H1 (cell line): ENCODE measurements around the gene AK5. TPM values are rescaled to one million over a fixed set of nuclear protein-coding genes. Genes with fewer than 3 reads are reported as not detected.
A peak's percentile ranks its signal among the peaks of the same experiment; 100 is the strongest.

Experiments used
- CTCF ChIA-PET: fragments of 300-600 bp; sonication (Branson Sonifier 250); formaldehyde crosslinking; loops from one replicate; lab custom pipeline; 2021; ENCODE audit not compliant: partially characterized antibody; lab: Charles Lee
- POLR2A ChIA-PET: fragments of 300-600 bp; sonication (Branson Sonifier 250); formaldehyde crosslinking; loops from one replicate; lab custom pipeline; 2021; ENCODE audit warnings: inconsistent platforms; ENCODE audit not compliant: partially characterized antibody; lab: Charles Lee
- DNase-seq, 2 experiments: peaks; one replicate each; pipeline versions ENCODE4 v3.0.0 to v3.0.0-alpha.2; 2010 to 2022; ENCODE audit warnings: low spot score in 2 of 2, low read depth in 1 of 2, mixed read lengths in 1 of 2
- FAIRE-seq: peaks from 2 replicates; lab custom pipeline; 2011; peaks lifted over from hg19 to GRCh38; lab: Jason Lieb, UNC
- H2AFZ ChIP-seq: 2 replicates; pipeline ENCODE4 v1.8.1; 2012; ENCODE audit warnings: low read length, inconsistent platforms
- H2AK5ac ChIP-seq: 2 replicates; pipeline ENCODE4 v1.6.1; 2013; ENCODE audit warnings: low read depth, low read length
- H2BK120ac ChIP-seq: replicated peaks from 2 replicates; pipeline ENCODE3; 2013; ENCODE audit warnings: low read depth, low read length, inconsistent platforms
- H2BK12ac ChIP-seq: 2 replicates; pipeline ENCODE4 v1.6.1; 2013; ENCODE audit warnings: low read depth, low read length
- H2BK15ac ChIP-seq: 2 replicates; pipeline ENCODE4 v1.6.1; 2013; ENCODE audit warnings: low read length
- H2BK20ac ChIP-seq: 2 replicates; pipeline ENCODE4 v1.6.1; 2013; ENCODE audit warnings: low read length
- H2BK5ac ChIP-seq: 2 replicates; pipeline ENCODE4 v1.6.1; 2013; ENCODE audit warnings: low read depth, low read length
- H3K14ac ChIP-seq: 2 replicates; pipeline ENCODE4 v1.6.1; 2013; ENCODE audit warnings: inconsistent platforms; ENCODE audit not compliant: insufficient read length
- H3K18ac ChIP-seq: 2 replicates; pipeline ENCODE4 v1.6.1; 2013; ENCODE audit warnings: low read length; ENCODE audit errors: extremely low read depth
- H3K23ac ChIP-seq: 2 replicates; pipeline ENCODE4 v1.6.1; 2013; ENCODE audit warnings: inconsistent platforms; ENCODE audit not compliant: insufficient read length
- H3K23me2 ChIP-seq: 2 replicates; pipeline ENCODE4 v1.6.1; 2013; ENCODE audit warnings: low read depth, low read length
- H3K27ac ChIP-seq: 2 replicates; pipeline ENCODE4 v1.6.1; 2011; ENCODE audit warnings: low read depth, low read length, inconsistent platforms
- H3K27me3 ChIP-seq, 4 experiments: replicated peaks in 1 of 4; 1 replicate in 1 of 4; 2 replicates in 3 of 4; pipeline versions ENCODE4 v1.6.1 to v1.8.1; 2011 to 2013; ENCODE audit warnings: low read length in 3 of 4, mild to moderate bottlenecking in 3 of 4, inconsistent platforms in 2 of 4, mixed read lengths in 2 of 4, moderate library complexity in 1 of 4; ENCODE audit not compliant: control insufficient read depth in 3 of 4, insufficient read depth in 3 of 4; ENCODE audit errors: extremely low read depth in 1 of 4
- H3K36me3 ChIP-seq, 4 experiments: 2 replicates each; pipeline versions ENCODE4 v1.6.1 to v1.8.1; 2011 to 2013; ENCODE audit warnings: mild to moderate bottlenecking in 4 of 4, low read length in 3 of 4, moderate library complexity in 2 of 4, control low read depth in 1 of 4, inconsistent platforms in 1 of 4; ENCODE audit not compliant: insufficient read depth in 4 of 4, control insufficient read depth in 2 of 4
- H3K4ac ChIP-seq: replicated peaks from 2 replicates; pipeline ENCODE3; 2013; ENCODE audit warnings: low read length, low read depth, mixed read lengths, inconsistent platforms; ENCODE audit not compliant: insufficient read length
- H3K4me1 ChIP-seq, 4 experiments: replicated peaks in 1 of 4; 1 replicate in 1 of 4; 2 replicates in 3 of 4; pipeline versions ENCODE4 v1.6.1 to v1.8.1; 2011 to 2013; ENCODE audit warnings: low read length in 3 of 4, inconsistent platforms in 2 of 4, mixed read lengths in 1 of 4; ENCODE audit not compliant: insufficient read depth in 4 of 4, control insufficient read depth in 3 of 4
- H3K4me2 ChIP-seq, 2 experiments: 2 replicates each; pipeline versions ENCODE4 v1.6.1 to v1.8.1; 2011 to 2013; ENCODE audit warnings: low read depth in 2 of 2, low read length in 2 of 2, control low read depth in 1 of 2, inconsistent platforms in 1 of 2, mild to moderate bottlenecking in 1 of 2; ENCODE audit not compliant: insufficient read depth in 1 of 2
- H3K4me3 ChIP-seq, 4 experiments: fragments of 200-600, 300-600 bp in 1 of 4; sonication (generic), shearing (Covaris generic), sonication (Bioruptor Twin) in 1 of 4; 2 replicates each; pipeline versions ENCODE4 v1.5.1 to v1.8.1; 2011 to 2016; ENCODE audit warnings: low read length in 4 of 4, low read depth in 3 of 4, control low read depth in 2 of 4, inconsistent platforms in 2 of 4, mild to moderate bottlenecking in 2 of 4, mixed read lengths in 1 of 4, moderate library complexity in 1 of 4; ENCODE audit not compliant: insufficient read depth in 2 of 4; ENCODE audit errors: extremely low read depth in 1 of 4
- H3K56ac ChIP-seq: replicated peaks from 2 replicates; pipeline ENCODE3; 2013; ENCODE audit warnings: low read depth, mild to moderate bottlenecking, mixed read lengths, low read length, inconsistent platforms; ENCODE audit not compliant: insufficient read length
- H3K79me1 ChIP-seq: 2 replicates; pipeline ENCODE4 v1.6.1; 2013; ENCODE audit warnings: low read depth, low read length, control low read depth
- H3K79me2 ChIP-seq, 2 experiments: 2 replicates each; pipeline versions ENCODE4 v1.6.1 to v1.8.1; 2012 to 2013; ENCODE audit warnings: low read length in 2 of 2, mild to moderate bottlenecking in 2 of 2, inconsistent platforms in 1 of 2; ENCODE audit not compliant: insufficient read depth in 2 of 2, control insufficient read depth in 1 of 2
- H3K9ac ChIP-seq, 4 experiments: replicated peaks in 1 of 4; 1 replicate in 1 of 4; 2 replicates in 3 of 4; pipeline versions ENCODE4 v1.6.1 to v1.8.1; 2011 to 2013; ENCODE audit warnings: low read depth in 3 of 4, low read length in 3 of 4, control low read depth in 2 of 4, mild to moderate bottlenecking in 2 of 4, moderate library complexity in 2 of 4, inconsistent platforms in 1 of 4; ENCODE audit errors: extremely low read depth in 1 of 4
- H3K9me3 ChIP-seq, 2 experiments: 2 replicates each; pipeline versions ENCODE4 v1.6.1 to v1.8.1; 2012 to 2013; ENCODE audit warnings: mild to moderate bottlenecking in 2 of 2, moderate library complexity in 2 of 2, control low read depth in 1 of 2, inconsistent platforms in 1 of 2, low read depth in 1 of 2, low read length in 1 of 2, mixed read lengths in 1 of 2; ENCODE audit not compliant: insufficient read depth in 2 of 2
- H4K20me1 ChIP-seq, 2 experiments: replicated peaks in 1 of 2; 2 replicates each; pipeline versions ENCODE3 to v1.8.1; 2011 to 2013; ENCODE audit warnings: inconsistent platforms in 2 of 2, low read length in 2 of 2, mild to moderate bottlenecking in 1 of 2; ENCODE audit not compliant: insufficient read depth in 2 of 2, control insufficient read depth in 1 of 2
- H4K5ac ChIP-seq: 2 replicates; pipeline ENCODE4 v1.6.1; 2013; ENCODE audit warnings: low read length, low read depth, mixed read lengths, inconsistent platforms; ENCODE audit not compliant: insufficient read length
- H4K8ac ChIP-seq: 2 replicates; pipeline ENCODE4 v1.8.0; 2013; ENCODE audit warnings: mild to moderate bottlenecking, moderate library complexity, low read length, inconsistent platforms; ENCODE audit not compliant: insufficient read depth; ENCODE audit errors: extremely low read depth
- H4K91ac ChIP-seq: replicated peaks from 2 replicates; pipeline ENCODE3; 2013; ENCODE audit warnings: low read length, mixed read lengths, inconsistent platforms; ENCODE audit not compliant: insufficient read length
- CREB1 ChIP-seq: IDR thresholded peaks from 2 replicates; pipeline ENCODE4 v1.6.1; 2012; ENCODE audit warnings: inconsistent platforms
- GABPA ChIP-seq: IDR thresholded peaks from 2 replicates; pipeline ENCODE4 v1.6.1; 2011; ENCODE audit warnings: mild to moderate bottlenecking, low read length, moderate library complexity, borderline replicate concordance; ENCODE audit not compliant: insufficient read depth
- HDAC2 ChIP-seq, 2 experiments: fragments of 300-600 bp in 1 of 2; sonication (generic) in 1 of 2; IDR thresholded peaks; 2 replicates each; pipeline ENCODE4 v1.6.1; 2011 to 2012; ENCODE audit warnings: low read depth in 2 of 2, low read length in 2 of 2, mild to moderate bottlenecking in 2 of 2, moderate library complexity in 2 of 2, borderline replicate concordance in 1 of 2, inconsistent platforms in 1 of 2
- JUND ChIP-seq: IDR thresholded peaks from 2 replicates; pipeline ENCODE4 v1.6.1; 2011; ENCODE audit warnings: mild to moderate bottlenecking, improper control_type of control experiment, low read length
- MAFK ChIP-seq: IDR thresholded peaks from 2 replicates; pipeline ENCODE4 v1.6.1; 2012; ENCODE audit warnings: low read depth, mild to moderate bottlenecking, improper control_type of control experiment, low read length
- RBBP5 ChIP-seq: IDR thresholded peaks from 2 replicates; pipeline ENCODE4 v1.7.1; 2012; ENCODE audit warnings: low read depth, mild to moderate bottlenecking, inconsistent platforms, low read length, moderate library complexity, borderline replicate concordance
- SAP30 ChIP-seq: fragments of 300-600 bp; sonication (generic); IDR thresholded peaks from 2 replicates; pipeline ENCODE4 v1.7.1; 2012; ENCODE audit warnings: low read length, moderate library complexity, mild to moderate bottlenecking, inconsistent platforms; ENCODE audit not compliant: insufficient read depth, insufficient replicate concordance
- SIX5 ChIP-seq: IDR thresholded peaks from 2 replicates; pipeline ENCODE4 v1.6.1; 2011; ENCODE audit warnings: mild to moderate bottlenecking, low read depth, low read length
- SP4 ChIP-seq: IDR thresholded peaks from 2 replicates; pipeline ENCODE4 v1.6.1; 2012; ENCODE audit warnings: low read length, inconsistent platforms
- YY1 ChIP-seq: IDR thresholded peaks from 2 replicates; pipeline ENCODE4 v1.6.1; 2011; ENCODE audit warnings: low read depth, mild to moderate bottlenecking, low read length
- ZNF274 ChIP-seq: IDR thresholded peaks from 2 replicates; pipeline ENCODE4 v1.7.0; 2012; ENCODE audit warnings: low read length, borderline replicate concordance; ENCODE audit errors: extremely low read depth
- WGBS, 2 experiments: shearing (Covaris generic) in 1 of 2; methylation state at CpG; one replicate each; pipeline versions ENCODE4 v1.1.6 to v1.1.7; 2013 to 2015; ENCODE audit warnings: low lambda C conversion rate in 2 of 2, mixed read lengths in 2 of 2, inconsistent platforms in 1 of 2, low coverage in 1 of 2, missing lambda C conversion rate in 1 of 2; ENCODE audit not compliant: insufficient replicate concordance in 2 of 2, insufficient coverage in 1 of 2, insufficient read length in 1 of 2; ENCODE audit errors: extremely low coverage in 1 of 2, missing lambda C conversion rate in 1 of 2; 5-methylcytosine and 5-hydroxymethylcytosine counted together
- polyA plus RNA-seq, 7 experiments: library from polyadenylated mRNA; depleted of rRNA in 3 of 7; stranded (reverse) in 5 of 7; unstranded in 2 of 7; fragments of >200 nt in 5 of 7; fragments of 200-250 nt in 2 of 7; gene quantifications; 1 replicate in 5 of 7; 2 replicates in 1 of 7; 4 replicates in 1 of 7; pipeline versions ENCODE4 v1.2.1 to v1.2.3, GENCODE V29; 2011 to 2013; ENCODE audit warnings: missing spikeins in 2 of 7, mixed read lengths in 2 of 7
- total RNA-seq: library from RNA; stranded (reverse); fragmentation: NEBNext Ultra II Directional; extraction: Animal tissue kit (Norgen Biotek cat#: 25700); gene quantifications from 2 replicates; pipeline ENCODE4 v1.2.1, GENCODE V29; 2021
- TF ChIP-seq, protein P1 (sequence below): IDR thresholded peaks from 2 replicates; pipeline ENCODE4 v1.6.1; 2011; ENCODE audit warnings: low read length, improper control_type of control experiment

Gene AK5
- total and polyA plus RNA-seq, 2 of the 8 experiments (the other 6 are each of a cell fraction or from before 2014, with no cell fraction given) = 2.0 to 7.1 TPM

DNA sequence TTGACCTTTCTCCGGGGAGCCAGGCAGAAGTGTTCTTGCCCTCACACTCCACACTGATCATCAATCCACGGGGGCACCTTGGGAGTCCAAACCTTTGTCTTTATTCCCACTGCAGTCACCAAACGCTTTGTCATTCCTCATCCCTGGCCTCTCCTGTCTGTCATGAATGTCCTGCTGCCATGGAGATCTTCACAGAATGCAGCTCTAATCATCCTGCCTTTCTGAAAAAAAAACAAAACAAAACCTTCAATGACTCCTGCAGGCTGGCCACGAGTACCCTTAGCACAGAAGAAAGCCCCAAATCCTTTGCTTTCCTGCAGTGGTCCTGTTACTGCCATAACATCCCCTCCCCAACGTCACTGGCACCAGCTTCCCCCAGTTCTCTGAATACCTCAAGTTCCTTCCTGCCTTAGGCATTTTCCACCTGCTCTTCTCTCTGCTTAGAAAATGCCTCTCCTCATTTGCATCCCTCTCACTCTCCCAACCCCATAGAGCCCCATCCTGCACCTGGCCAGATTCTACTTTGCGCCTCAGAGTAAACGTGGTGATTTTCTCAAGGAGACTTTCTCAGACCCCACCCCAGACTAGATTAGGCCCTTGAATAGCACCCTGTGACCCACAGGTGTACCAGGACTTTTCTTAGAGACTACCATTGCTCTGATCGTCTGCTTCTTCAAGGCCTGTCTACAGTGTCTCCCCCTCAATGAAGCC, 131.2 kb downstream of the AK5 start:
- Histone ChIP-seq H3K79me1 (no peaks in the 10 kb centered on the region), H2BK12ac (0 out of 2 replicates have a peak overlapping the region, but pooled peaks have one; percentile 2), H3K14ac (no peak overlapping the region), H3K18ac (no peak overlapping the region), H2AK5ac (no peak overlapping the region), H3K9ac (no peak overlapping the region), H3K9me3 (no peaks in the 10 kb centered on the region), H2BK5ac (no peak overlapping the region), H2BK15ac (no peak overlapping the region), H3K79me2 (no peaks in the 10 kb centered on the region), H3K27ac (no peak overlapping the region), H2BK120ac (no peak overlapping the region), H3K23me2 (no peaks in the 10 kb centered on the region), H4K8ac (no peak overlapping the region), H3K4me1 (peaks cover 0 to 4% (median 1%) of the 10 kb centered on the region in 4 experiments; a peak in 3 of 7 replicates), H3K36me3 (no peaks in the 10 kb centered on the region), H2BK20ac (no peak overlapping the region), H4K20me1 (no peaks in the 10 kb centered on the region), H3K27me3 (no peaks in the 10 kb centered on the region), H4K5ac (no peak overlapping the region), H4K91ac (no peak overlapping the region), H3K4me3 (no peak overlapping the region), H3K23ac (no peak overlapping the region), H2AFZ (no peak overlapping the region), H3K4ac (no peak overlapping the region), H3K56ac (no peak overlapping the region), H3K4me2 (no peak overlapping the region)
- DNase-seq (no peak), FAIRE-seq (no peak)
- POLR2A ChIA-PET = interaction anchor here (1.5 kb wide), 1 partner anchor 26 kb away, joined by 5 read pairs; no protein-coding TSS in a partner anchor
- CTCF ChIA-PET = interaction anchor here (1.2 kb wide), 1 partner anchor 120 kb away, joined by 6 read pairs; no protein-coding TSS in a partner anchor
- 84% methylated on average over 8 of the region's 8 CpGs; no CpG with 5 or more reads in 1 of the 2 experiments for WGBS, 2 experiments
- TF ChIP-seq, protein P1, sequence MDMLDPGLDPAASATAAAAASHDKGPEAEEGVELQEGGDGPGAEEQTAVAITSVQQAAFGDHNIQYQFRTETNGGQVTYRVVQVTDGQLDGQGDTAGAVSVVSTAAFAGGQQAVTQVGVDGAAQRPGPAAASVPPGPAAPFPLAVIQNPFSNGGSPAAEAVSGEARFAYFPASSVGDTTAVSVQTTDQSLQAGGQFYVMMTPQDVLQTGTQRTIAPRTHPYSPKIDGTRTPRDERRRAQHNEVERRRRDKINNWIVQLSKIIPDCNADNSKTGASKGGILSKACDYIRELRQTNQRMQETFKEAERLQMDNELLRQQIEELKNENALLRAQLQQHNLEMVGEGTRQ = no peak
- TF ChIP-seq ZNF274 (no peak), MAFK (no peak), CREB1 (no peak), SAP30 (no peak), SIX5 (no peak), SP4 (no peak), HDAC2 (IDR thresholded peaks at IDR 0.05; ENCODE audit: borderline replicate concordance in 1 of 2, low read depth in 2 of 2, low read length in 2 of 2) (no peak), YY1 (no peak), RBBP5 (no peak), GABPA (no peak), JUND (no peak)
